ENCODE measurements around the gene DNAJC16.
A peak's percentile ranks its signal among the peaks of the same experiment; 100 is the strongest.

DNAJC16 gene

GRCh38 chr1:15541231-15541792 lies 14.7 kb downstream of the DNAJC16 start:
- DNase-seq, result no peak

- no peak for DNase-seq
Observed at GRCh38 chr1:15542388-15543250, 16.0 kb downstream of the DNAJC16 start.

GRCh38 chr1:15543251-15543588 lies 16.6 kb downstream of the DNAJC16 start:
- no peak for DNase-seq

DNA sequence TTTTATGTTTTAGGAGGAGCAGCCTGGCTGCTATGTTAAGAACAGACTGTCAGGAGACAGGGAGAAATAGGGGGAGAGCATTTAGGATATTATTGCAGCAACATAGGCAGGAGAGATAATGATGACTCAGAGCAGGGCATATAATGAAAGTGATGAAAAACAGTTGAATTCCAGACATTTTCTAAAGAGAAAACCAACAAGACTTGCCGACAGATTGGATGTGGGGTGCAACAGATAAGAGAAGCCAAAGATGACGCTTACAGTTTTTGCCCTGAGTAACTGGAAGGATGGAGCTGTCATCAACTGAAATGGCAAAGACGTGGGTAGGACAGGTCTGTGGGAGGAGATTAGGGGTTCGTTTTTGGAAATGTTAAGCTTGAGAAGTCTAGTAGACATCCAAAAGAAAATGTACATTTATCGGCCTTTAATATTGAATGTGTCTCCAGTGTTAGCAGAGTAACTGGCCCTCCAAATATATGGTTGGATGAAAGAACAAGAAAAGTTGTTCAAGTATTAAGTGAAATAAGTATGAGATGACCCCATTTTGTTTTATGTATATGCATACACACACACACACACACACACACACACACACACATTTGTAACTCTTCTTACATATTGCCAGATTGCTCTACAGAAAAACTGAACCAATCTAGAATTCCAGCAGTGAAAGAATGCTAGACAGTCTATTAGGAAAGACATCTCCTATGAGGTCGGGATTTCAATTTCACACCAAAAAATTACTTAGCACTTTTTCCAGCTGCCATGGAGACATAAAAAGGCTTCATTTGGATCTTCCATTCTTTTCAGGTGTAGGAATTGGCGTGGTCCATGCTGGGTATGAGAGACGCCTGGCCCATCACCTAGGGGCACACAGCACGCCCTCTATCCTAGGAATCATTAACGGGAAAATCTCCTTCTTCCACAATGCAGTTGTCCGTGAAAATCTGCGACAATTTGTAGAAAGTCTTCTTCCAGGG lies 17.2 kb downstream of the DNAJC16 start:
- no peak for DNase-seq

- DNase-seq, result no peak
Observed at GRCh38 chr1:15546641-15547040, 20.0 kb downstream of the DNAJC16 start.

- no peak for DNase-seq
Observed at GRCh38 chr1:15550573-15550972, 23.9 kb downstream of the DNAJC16 start.

GRCh38 chr1:15557008-15557407 lies 30.4 kb downstream of the DNAJC16 start:
- DNase-seq, result no peak

DNA sequence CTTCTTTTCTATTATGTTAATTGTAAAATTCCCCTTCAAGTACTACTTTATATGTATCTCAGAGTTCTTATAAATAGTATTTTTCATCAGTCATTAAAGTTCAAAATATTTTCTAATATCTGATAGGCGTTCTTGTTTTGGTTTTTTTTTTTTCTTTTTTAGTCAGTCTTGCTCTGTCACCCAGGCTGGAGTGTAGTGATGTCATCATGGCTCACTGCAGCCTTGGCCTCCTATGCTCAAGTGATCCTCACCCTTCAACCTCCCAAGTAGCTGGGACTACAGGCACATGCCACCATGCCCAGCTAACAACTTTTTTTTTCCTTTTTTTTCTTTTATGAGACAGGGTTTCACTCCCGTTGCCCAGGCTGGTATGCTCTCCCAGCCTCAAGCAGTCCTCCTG lies 30.9 kb downstream of the DNAJC16 start:
- no peak for DNase-seq

- no peak for DNase-seq
Observed at GRCh38 chr1:15558516-15558915, 31.9 kb downstream of the DNAJC16 start.

- no peak for DNase-seq
Observed at GRCh38 chr1:15559189-15559810, 32.7 kb downstream of the DNAJC16 start.

GRCh38 chr1:15568387-15569073 lies 41.9 kb downstream of the DNAJC16 start:
- no peak for DNase-seq

DNA sequence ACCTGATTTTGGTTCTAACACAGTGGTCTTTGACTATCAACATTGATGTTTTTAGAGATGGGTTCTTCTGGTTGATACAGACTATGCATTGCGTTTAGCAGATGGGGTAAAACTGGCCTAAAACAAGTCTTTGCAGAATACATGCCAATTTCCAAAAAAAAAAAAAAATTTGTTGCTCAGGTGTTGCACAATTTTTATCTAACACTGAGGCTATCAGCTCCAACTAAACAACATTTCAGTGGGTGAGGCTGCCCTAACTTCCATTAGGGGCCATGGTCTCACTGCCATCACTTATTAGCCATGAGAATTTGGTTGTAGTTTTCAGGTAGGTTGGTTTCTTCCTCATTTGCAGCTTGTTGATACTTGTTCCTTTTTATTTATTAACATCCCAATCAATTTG lies 44.2 kb downstream of the DNAJC16 start:
- DNase-seq, result no peak

DNA sequence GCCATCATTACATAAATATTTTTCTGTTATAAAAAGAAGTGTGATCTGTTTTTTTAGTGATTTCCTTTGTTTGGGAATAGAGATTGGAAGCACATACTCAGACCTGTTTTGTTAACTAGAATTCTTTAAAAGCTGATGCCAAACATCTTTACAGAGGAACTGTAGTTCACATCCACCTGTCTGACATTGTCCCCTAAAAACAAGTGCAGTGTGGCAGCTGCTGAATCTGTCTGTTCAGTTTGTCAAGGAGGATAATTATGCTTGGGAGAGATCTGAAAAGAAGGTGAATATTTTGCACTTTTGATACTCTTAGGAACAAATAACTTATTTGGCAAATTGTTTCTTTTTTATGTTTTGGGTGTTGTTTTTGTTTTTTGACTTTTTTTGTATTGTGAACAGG lies 44.6 kb downstream of the DNAJC16 start:
- DNase-seq, result no peak

DNA sequence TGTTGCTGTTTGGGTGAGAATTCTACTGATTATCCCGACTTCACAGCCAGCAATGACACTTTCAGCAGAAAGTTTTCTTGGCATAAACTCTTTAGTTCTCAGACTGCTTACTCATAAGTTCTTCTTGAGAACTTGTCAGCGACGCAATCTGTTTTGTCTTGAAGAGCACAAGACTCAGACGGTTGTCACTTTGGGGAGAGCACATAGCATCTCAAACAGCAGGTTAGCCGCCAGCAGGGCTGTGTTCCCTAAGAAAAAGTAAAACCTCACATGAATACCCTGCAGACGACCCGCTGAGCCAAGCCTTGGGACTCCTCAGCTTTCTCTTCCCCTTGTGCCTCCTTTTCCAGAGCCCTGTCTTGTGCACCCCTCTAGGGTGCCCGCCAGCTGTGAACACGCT lies 46.8 kb downstream of the DNAJC16 start:
- DNase-seq, result no peak

DNA sequence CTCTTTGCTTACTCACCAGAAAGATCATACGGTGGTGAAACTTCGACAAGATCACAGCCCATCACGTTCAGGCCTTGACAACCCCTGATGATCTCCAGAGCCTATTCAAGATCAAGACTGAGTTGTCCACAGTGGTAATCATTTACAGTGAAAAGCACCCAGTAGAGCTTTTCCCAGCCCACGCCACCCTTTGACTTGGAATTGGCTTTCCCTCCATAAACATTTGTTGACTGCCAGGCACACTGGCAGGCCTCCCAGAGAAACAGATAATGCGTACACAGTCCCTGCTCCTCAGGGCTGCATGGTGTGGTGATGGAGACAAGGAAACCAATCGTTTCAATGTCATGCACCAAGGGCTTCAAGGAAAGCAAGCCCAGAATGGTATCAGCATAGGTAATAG lies 48.1 kb downstream of the DNAJC16 start:
- DNase-seq, result no peak

GRCh38 chr1:15575549-15576150 lies 49.0 kb downstream of the DNAJC16 start:
- DNase-seq, result no peak

DNA sequence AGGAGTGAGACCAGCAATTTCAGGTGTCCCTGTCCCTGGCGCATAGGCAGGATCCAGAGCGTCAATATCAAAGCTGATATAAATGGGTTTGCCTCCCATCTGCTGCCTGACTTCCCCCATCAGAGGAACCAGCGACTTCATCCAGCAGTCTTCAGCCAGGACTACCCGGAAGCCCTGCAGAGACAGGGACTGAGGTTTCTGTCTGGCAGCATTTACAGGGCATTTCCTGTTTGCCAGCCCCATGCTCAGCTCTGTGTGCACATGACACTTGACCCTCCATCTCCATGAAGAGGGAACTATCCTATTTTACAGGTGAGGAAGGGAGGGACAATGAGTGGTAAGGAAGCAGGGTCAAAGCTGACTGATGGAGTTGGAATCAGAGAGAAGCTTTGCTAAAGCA lies 51.0 kb downstream of the DNAJC16 start:
- DNase-seq, result no peak

- DNase-seq, result peak; percentile 61
Observed at GRCh38 chr1:15578921-15579682, 52.5 kb downstream of the DNAJC16 start.

GRCh38 chr1:15579683-15580047 lies 53.0 kb downstream of the DNAJC16 start:
- peak; percentile 13 for DNase-seq

DNA sequence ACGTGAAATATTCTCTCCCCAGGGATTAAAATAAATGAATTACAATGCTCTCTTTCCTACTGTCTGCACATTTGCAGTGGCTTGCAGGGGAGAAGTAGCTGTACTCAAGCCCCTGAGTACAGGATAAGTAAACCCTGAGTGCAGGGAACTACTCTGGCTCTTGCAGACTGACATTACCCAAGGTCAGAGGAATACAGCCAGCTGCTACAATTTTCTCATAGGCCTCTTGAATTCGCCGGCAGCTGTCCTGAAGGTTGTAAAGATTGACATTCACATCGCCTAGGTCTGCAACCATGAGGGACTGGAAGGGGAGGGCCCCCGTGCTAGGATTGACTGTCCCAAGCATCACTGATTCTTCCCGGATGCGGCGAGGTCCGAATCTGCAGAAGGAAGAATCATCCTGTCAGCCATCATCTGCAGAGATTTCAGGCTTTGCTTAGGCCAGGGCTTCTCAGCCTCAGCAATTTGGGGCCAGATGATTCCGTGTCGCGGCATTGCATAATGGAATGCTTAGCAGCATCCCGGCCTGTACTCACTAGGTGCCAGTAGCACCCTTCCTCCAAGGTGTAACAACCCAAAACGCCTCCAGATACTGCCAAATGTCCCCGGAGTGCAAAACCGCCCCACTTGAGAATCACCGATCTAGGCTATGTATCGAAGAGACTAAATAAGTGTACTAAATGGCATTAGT lies 56.5 kb downstream of the DNAJC16 start:
- DNase-seq, result no peak

Data from CD4-positive, alpha-beta T cell treated with Interleukin-4 for 4 hours (primary cell).